A549 (cell line): ENCODE measurements around the gene NGRN. TPM values are rescaled to one million over a fixed set of nuclear protein-coding genes. Genes with fewer than 3 reads are reported as not detected.

ENCODE experiments used
- ATAC-seq, 2 experiments: fragments of 200-7000 bp in 1 of 2; fragments of >200 bp in 1 of 2; cut with Nextera tagmentation in 1 of 2; cut with Tn5 transposase in 1 of 2; 3 replicates each; pipeline versions ENCODE4 v1.8.0 to v1.9.1; 2018 to 2020; ENCODE audit warnings: mild to moderate bottlenecking in 1 of 2, moderate library complexity in 1 of 2
- CTCF ChIA-PET: fragments of 300-600 bp; sonication (Branson Sonifier 250); formaldehyde crosslinking; extraction: SDS; loops from one replicate; lab custom pipeline; 2021; ENCODE audit warnings: antibody characterized with exemption, inconsistent platforms; lab: Yijun Ruan, JAX
- POLR2A ChIA-PET: fragments of 350-600 bp; formaldehyde crosslinking; extraction: SDS; loops from one replicate; lab custom pipeline; 2021; ENCODE audit warnings: antibody characterized with exemption, inconsistent platforms; lab: Yijun Ruan, JAX
- DNase-seq, 2 experiments: peaks; one replicate each; pipeline versions ENCODE4 v3.0.0 to v3.0.0-alpha.2; 2011 to 2016; ENCODE audit warnings: low read depth in 1 of 2, low spot score in 1 of 2
- FAIRE-seq: peaks from 2 replicates; lab custom pipeline; 2011; peaks lifted over from hg19 to GRCh38; lab: Jason Lieb, UNC
- H3K27ac ChIP-seq, 2 experiments: fragments of >200 bp; sonication (Bioruptor Twin); formaldehyde crosslinking; 3 replicates each; pipeline ENCODE4 v1.5.1; 2016 to 2017
- H3K4me1 ChIP-seq: fragments of >200 bp; sonication (Bioruptor Twin); formaldehyde crosslinking; 3 replicates; pipeline ENCODE4 v1.6.1; 2016
- H3K4me2 ChIP-seq: fragments of >200 bp; sonication (Bioruptor Twin); formaldehyde crosslinking; 3 replicates; pipeline ENCODE4 v1.6.1; 2016
- H3K4me3 ChIP-seq: fragments of >200 bp; sonication (Bioruptor Twin); formaldehyde crosslinking; 3 replicates; pipeline ENCODE4 v1.5.1; 2016
- H3K9me3 ChIP-seq: fragments of >200 bp; sonication (Bioruptor Twin); formaldehyde crosslinking; 3 replicates; pipeline ENCODE4 v1.6.1; 2016
- ATOH8 ChIP-seq: fragments of 250-450 bp; sonication (Bioruptor Pico); IDR thresholded peaks from 2 replicates; pipeline ENCODE4 v1.5.0; 2020; ENCODE audit warnings: low read depth, mild to moderate bottlenecking, moderate library complexity
- CBX2 ChIP-seq: fragments of 200-600 bp; sonication (generic); IDR thresholded peaks from 2 replicates; pipeline ENCODE4 v1.6.1; 2016; ENCODE audit warnings: low read depth, mild to moderate bottlenecking, borderline replicate concordance
- CTCF ChIP-seq: fragments of >200 bp; sonication (Bioruptor Twin); formaldehyde crosslinking; IDR thresholded peaks from 3 replicates; pipeline ENCODE4 v1.5.1; 2016
- EHF ChIP-seq: fragments of 250-450 bp; sonication (Bioruptor Pico); IDR thresholded peaks from 2 replicates; pipeline ENCODE4 v1.5.0; 2020; ENCODE audit warnings: mild to moderate bottlenecking
- ELK1 ChIP-seq: fragments of 150-350 bp; IDR thresholded peaks from 2 replicates; pipeline ENCODE4 v1.6.1; 2014; ENCODE audit warnings: low read depth, mild to moderate bottlenecking, low read length
- FOSB ChIP-seq: fragments of 250-450 bp; sonication (Bioruptor Pico); IDR thresholded peaks from 2 replicates; pipeline ENCODE4 v1.5.0; 2020; ENCODE audit warnings: mild to moderate bottlenecking, moderate library complexity
- FOXS1 ChIP-seq: fragments of 250-450 bp; sonication (Bioruptor Pico); IDR thresholded peaks from 2 replicates; pipeline ENCODE4 v1.5.0; 2020; ENCODE audit warnings: mild to moderate bottlenecking, moderate library complexity
- GATA3 ChIP-seq: IDR thresholded peaks from 2 replicates; pipeline ENCODE4 v1.6.1; 2012; ENCODE audit warnings: borderline replicate concordance
- HOXA7 ChIP-seq: fragments of 250-450 bp; sonication (Bioruptor Pico); IDR thresholded peaks from 2 replicates; pipeline ENCODE4 v1.5.0; 2020; ENCODE audit warnings: mild to moderate bottlenecking, moderate library complexity
- KDM1A ChIP-seq: fragments of 200-600 bp; sonication (generic); IDR thresholded peaks from 2 replicates; pipeline ENCODE4 v1.6.1; 2016; ENCODE audit warnings: low read depth, mild to moderate bottlenecking
- MAFK ChIP-seq: fragments of 450-650 bp; IDR thresholded peaks from 2 replicates; pipeline ENCODE4 v1.6.1; 2014; ENCODE audit not compliant: partially characterized antibody
- MAX ChIP-seq: IDR thresholded peaks from 2 replicates; pipeline ENCODE4 v1.6.1; 2012
- MAZ ChIP-seq: fragments of 150-350 bp; IDR thresholded peaks from 2 replicates; pipeline ENCODE4 v1.6.1; 2014; ENCODE audit warnings: antibody characterized with exemption, low read depth, low read length, borderline replicate concordance
- NFE2L2 ChIP-seq: fragments of 150-350 bp; conservative IDR thresholded peaks from 2 replicates; pipeline ENCODE4 v1.6.1; 2014; ENCODE audit warnings: low read length
- PHF8 ChIP-seq: fragments of 200-600 bp; sonication (generic); IDR thresholded peaks from 2 replicates; pipeline ENCODE4 v1.6.1; 2016; ENCODE audit warnings: low read depth, mild to moderate bottlenecking, antibody characterized with exemption, moderate library complexity, borderline replicate concordance
- POLR2A ChIP-seq: IDR thresholded peaks from 2 replicates; pipeline ENCODE4 v1.6.1; 2012; ENCODE audit warnings: mild to moderate bottlenecking, low read length
- POLR2AphosphoS2 ChIP-seq: conservative IDR thresholded peaks from 2 replicates; pipeline ENCODE4 v1.6.1; 2012; ENCODE audit warnings: low read length, improper control_type of control experiment, inconsistent platforms
- RAD21 ChIP-seq, 2 experiments: fragments of >200 bp in 1 of 2; sonication (Bioruptor Twin) in 1 of 2; formaldehyde crosslinking in 1 of 2; IDR thresholded peaks in 1 of 2; conservative IDR thresholded peaks in 1 of 2; 2 replicates in 1 of 2; 3 replicates in 1 of 2; pipeline ENCODE4 v1.6.1; 2012 to 2018; ENCODE audit warnings: inconsistent platforms in 1 of 2
- REST ChIP-seq: fragments of 200-600 bp; sonication (generic); IDR thresholded peaks from 2 replicates; pipeline ENCODE4 v1.6.1; 2016; ENCODE audit warnings: antibody characterized with exemption, mild to moderate bottlenecking, moderate library complexity
- SMC3 ChIP-seq: fragments of >200 bp; sonication (Bioruptor Twin); formaldehyde crosslinking; IDR thresholded peaks from 3 replicates; pipeline ENCODE4 v1.6.1; 2018; ENCODE audit warnings: inconsistent platforms
- SREBF2 ChIP-seq: fragments of 450-650 bp; IDR thresholded peaks from 2 replicates; pipeline ENCODE4 v1.6.1; 2014; ENCODE audit warnings: mild to moderate bottlenecking, moderate library complexity
- TP53 ChIP-seq: fragments of 250-450 bp; sonication (Bioruptor Pico); IDR thresholded peaks from 2 replicates; pipeline ENCODE4 v1.5.0; 2021; ENCODE audit warnings: mild to moderate bottlenecking, moderate library complexity
- ZFP36 ChIP-seq: fragments of 450-650 bp; IDR thresholded peaks from 2 replicates; pipeline ENCODE4 v1.6.1; 2014; ENCODE audit warnings: borderline replicate concordance; ENCODE audit not compliant: partially characterized antibody
- WGBS: methylation state at CpG from one replicate; pipeline ENCODE4 v1.1.6; 2017; ENCODE audit errors: missing lambda C conversion rate; 5-methylcytosine and 5-hydroxymethylcytosine counted together
- polyA plus RNA-seq, 4 experiments: library from polyadenylated mRNA; depleted of rRNA in 3 of 4; stranded (reverse); fragments of >200 nt; fragmentation: RNase III in 1 of 4; extraction: RNeasy Plus Mini Kit Qiagen cat#74134 plus additional on column Dnase treatment in 1 of 4; gene quantifications; 2 replicates in 3 of 4; 3 replicates in 1 of 4; pipeline ENCODE4 v1.2.3, GENCODE V29; 2011 to 2017

Gene NGRN
- polyA plus RNA-seq, 2 of the 4 experiments (the other 2 are of a cell fraction) = 83.2 to 159 TPM

GRCh38 chr15:90221246-90221900 is 44.1 kb upstream of the NGRN start:
- H3K4me1 ChIP-seq = peaks cover 25% of the 10 kb centered on the region
- ChIA-PET POLR2A (interaction anchor here (0.5 to 1.4 kb wide), 5 partner anchors 12 to 78 kb away, joined by 3 to 15 read pairs (median 4); partner anchors contain the start of genes CIB1 and GDPGP1), CTCF (interaction anchor here (0.6 to 36.4 kb wide), 49 partner anchors 9 to 481 kb away, joined by 3 to 732 read pairs (median 5); partner anchors contain the start of genes ARPIN, CIB1, GDPGP1 and SEMA4B)
- H3K4me3 ChIP-seq = no peak overlapping the region
- no peaks in the 10 kb centered on the region for H3K9me3 ChIP-seq
- 36% methylated on average over 14 of the region's 14 CpGs for WGBS
- H3K4me2 ChIP-seq = peak overlapping the region; percentile 47
- DNase-seq = peak; percentile 90 to 95
- ATAC-seq = peak; percentile 89 to 92
- peak; percentile 94 for FAIRE-seq
- TF ChIP-seq SMC3 (peak; percentile 97), HOXA7 (CRISPR knock-in tag) (no peak), CTCF (peak; percentile 91), MAFK (peak; percentile 2), ATOH8 (CRISPR knock-in tag) (no peak), PHF8 (no peak), CBX2 (no peak), POLR2A (no peak), RAD21 (conservative IDR thresholded peaks at IDR 0.05 in 1 of 2, IDR thresholded peaks at IDR 0.05 in 1 of 2) (peak; percentile 97 to 99), MAX (0 out of 2 replicates have a peak, but pooled peaks have one; percentile 16), NFE2L2 (no peak)
- TF ChIP-seq, all 56 proteins: peak for 5
- peak overlapping the region; percentile 70 to 84 for H3K27ac ChIP-seq

GRCh38 chr15:90222547-90222946 is 42.9 kb upstream of the NGRN start:
- DNase-seq (no peak), ATAC-seq (no peak), FAIRE-seq (no peak)
- ChIA-PET CTCF (interaction anchor here (0.6 to 36.4 kb wide), 15 partner anchors 9 to 298 kb away, joined by 3 to 732 read pairs (median 8); partner anchors contain the start of genes CIB1, GDPGP1, SEMA4B and TTLL13), POLR2A (interaction anchor here (2.3 kb wide), 1 partner anchor 11 kb away, joined by 5 read pairs; the partner anchor contains the start of genes CIB1 and GDPGP1)
- 52% methylated on average over 2 of the region's 2 CpGs for WGBS
- Histone ChIP-seq H3K27ac (no peak overlapping the region; a peak in 1 of 6 replicates), H3K4me2 (no peak overlapping the region), H3K4me3 (no peak overlapping the region), H3K9me3 (no peaks in the 10 kb centered on the region), H3K4me1 (peaks cover 25% of the 10 kb centered on the region)
- no peak for TF ChIP-seq ZFP36
- no peak for TF ChIP-seq TP53
- no peak for TF ChIP-seq KDM1A
- no peak for TF ChIP-seq POLR2A
- TF ChIP-seq ELK1 = no peak
- TF ChIP-seq FOXS1 (CRISPR knock-in tag) = no peak
- no peak for TF ChIP-seq REST
- no peak for TF ChIP-seq FOSB (CRISPR knock-in tag)
- no peak for TF ChIP-seq EHF (CRISPR knock-in tag)
- no peak for TF ChIP-seq POLR2AphosphoS2
- TF ChIP-seq GATA3 = no peak
- TF ChIP-seq MAZ = no peak
- no peak for TF ChIP-seq SREBF2
